GM19351 (cell line): ENCODE results near the gene EXOC3L1.
A peak's percentile ranks its signal among the peaks of the same experiment; 100 is the strongest.

Experiments used
- ATAC-seq: cut with Tn5 transposase; IDR thresholded peaks from one replicate; pipeline ENCODE4 v1.9.1; 2021; ENCODE audit warnings: mild to moderate bottlenecking, moderate library complexity; ENCODE audit not compliant: unreplicated experiment

EXOC3L1 gene

GRCh38 chr16:67199011-67199807 is 9.3 kb upstream of the EXOC3L1 start, which contains the start of gene ELMO3:
Gene ELMO3 (plus strand): TSS chr16:67199131. CDS start chr16:67199327, 196 bp downstream.
- no peak for ATAC-seq

GRCh38 chr16:67198238-67198734 is 8.3 kb upstream of the EXOC3L1 start:
- ATAC-seq: no peak

DNA sequence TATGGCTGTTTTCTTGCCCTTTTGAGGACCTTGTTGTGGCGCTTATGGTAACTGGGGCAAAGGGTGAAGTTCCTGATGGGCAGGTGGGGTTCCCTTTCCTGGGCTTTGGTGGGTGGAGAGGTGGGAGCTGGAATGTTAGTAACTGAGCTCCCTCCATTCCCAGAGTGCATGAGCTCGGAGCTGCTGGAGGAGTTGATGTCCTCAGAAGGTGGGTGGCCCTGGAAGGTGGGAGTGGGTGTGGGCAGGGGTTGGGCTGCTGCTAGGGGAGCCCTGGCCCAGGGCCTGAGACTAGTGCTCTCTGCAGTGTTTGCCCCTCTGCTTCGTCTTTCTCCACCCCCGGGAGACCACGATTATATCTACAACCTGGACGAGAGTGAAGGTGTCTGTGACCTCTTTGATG is 7.8 kb upstream of the EXOC3L1 start:
- no peak for ATAC-seq

- ATAC-seq: no peak
These were observed 6.9 kb upstream of the EXOC3L1 start for GRCh38 chr16:67196881-67197280.

DNA sequence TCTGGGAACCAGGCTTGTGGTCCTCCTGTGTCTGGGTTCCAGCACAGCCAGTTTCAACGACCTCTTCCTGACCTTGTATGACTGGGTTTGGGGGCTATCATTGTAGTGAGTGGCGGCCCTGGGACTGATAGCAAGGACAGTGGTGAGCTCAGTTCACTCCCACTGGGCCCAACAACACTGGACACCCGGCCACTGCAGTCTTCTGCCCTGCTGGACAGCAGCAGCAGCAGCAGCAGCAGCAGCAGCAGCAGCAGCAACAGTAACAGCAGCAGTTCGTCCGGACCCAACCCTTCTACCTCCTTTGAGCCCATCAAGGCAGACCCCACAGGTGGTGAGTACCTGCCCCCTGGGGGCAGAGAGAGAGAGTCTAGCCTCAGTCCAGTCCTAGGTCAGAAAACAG is 5.7 kb upstream of the EXOC3L1 start:
- ATAC-seq: no peak

GRCh38 chr16:67194260-67194659 is 4.3 kb upstream of the EXOC3L1 start:
- ATAC-seq: no peak

- no peak for ATAC-seq
These were observed 3.6 kb upstream of the EXOC3L1 start for GRCh38 chr16:67193536-67193935.

DNA sequence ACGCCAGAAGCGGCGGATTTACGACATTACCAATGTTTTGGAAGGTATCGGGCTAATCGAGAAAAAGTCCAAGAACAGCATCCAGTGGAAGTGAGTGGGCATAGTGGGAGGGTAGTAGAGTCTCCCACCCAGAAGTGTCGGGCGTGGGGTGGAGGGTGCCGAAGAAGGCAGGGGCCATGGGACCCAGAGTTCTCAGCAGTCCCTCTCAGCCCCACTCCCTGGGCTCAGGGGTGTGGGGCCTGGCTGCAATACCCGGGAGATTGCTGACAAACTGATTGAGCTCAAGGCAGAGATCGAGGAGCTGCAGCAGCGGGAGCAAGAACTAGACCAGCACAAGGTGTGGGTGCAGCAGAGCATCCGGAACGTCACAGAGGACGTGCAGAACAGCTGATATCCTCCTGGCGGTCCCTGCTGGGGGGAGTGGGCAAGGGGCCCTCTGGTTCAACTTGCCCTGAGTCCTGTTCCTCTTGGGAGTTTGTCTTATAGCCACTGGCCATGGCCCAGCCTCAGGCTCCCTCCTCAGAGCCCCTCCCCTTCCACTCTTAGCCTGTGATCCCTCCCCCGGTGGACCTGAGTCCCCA is 2.9 kb upstream of the EXOC3L1 start:
- no peak for ATAC-seq

DNA sequence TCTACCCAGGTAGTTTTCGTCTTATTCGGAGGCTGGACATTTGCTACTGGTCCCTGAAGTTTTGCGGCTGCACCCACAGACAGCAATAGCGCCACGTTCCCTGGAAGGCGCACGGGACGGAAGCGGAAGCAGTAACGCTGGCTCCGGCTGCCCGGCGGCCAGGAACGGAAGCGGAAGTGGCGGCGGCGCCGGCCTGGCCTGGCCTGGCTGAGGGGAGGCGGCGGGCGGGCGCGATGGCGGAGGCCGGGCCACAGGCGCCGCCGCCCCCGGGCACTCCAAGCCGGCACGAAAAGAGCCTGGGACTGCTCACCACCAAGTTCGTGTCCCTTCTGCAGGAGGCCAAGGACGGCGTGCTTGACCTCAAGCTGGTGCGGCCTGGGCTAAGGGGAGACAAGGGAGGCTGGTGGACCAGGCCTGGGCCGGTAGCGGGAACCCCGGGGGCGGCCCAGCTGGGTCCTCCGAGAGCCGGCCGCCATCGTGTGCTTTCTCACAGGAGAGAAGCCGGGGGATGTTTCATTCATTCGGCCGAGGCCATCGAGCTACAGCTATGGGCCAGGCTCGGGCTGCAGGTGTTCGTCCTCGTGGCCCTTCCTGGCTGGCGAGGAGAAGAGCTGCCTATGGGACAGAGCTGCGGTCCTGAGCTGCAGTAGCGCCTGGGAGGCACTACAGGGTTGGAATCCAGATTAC is 2.2 kb upstream of the EXOC3L1 start, which contains the start of gene E2F4:
TSS of gene E2F4 (plus strand) at position 161 of the 687 bp plus-strand sequence. CDS start at position 234, 73 bp downstream.
- peak; percentile 97 for ATAC-seq

GRCh38 chr16:67191411-67191994 is 1.6 kb upstream of the EXOC3L1 start:
- ATAC-seq: no peak

DNA sequence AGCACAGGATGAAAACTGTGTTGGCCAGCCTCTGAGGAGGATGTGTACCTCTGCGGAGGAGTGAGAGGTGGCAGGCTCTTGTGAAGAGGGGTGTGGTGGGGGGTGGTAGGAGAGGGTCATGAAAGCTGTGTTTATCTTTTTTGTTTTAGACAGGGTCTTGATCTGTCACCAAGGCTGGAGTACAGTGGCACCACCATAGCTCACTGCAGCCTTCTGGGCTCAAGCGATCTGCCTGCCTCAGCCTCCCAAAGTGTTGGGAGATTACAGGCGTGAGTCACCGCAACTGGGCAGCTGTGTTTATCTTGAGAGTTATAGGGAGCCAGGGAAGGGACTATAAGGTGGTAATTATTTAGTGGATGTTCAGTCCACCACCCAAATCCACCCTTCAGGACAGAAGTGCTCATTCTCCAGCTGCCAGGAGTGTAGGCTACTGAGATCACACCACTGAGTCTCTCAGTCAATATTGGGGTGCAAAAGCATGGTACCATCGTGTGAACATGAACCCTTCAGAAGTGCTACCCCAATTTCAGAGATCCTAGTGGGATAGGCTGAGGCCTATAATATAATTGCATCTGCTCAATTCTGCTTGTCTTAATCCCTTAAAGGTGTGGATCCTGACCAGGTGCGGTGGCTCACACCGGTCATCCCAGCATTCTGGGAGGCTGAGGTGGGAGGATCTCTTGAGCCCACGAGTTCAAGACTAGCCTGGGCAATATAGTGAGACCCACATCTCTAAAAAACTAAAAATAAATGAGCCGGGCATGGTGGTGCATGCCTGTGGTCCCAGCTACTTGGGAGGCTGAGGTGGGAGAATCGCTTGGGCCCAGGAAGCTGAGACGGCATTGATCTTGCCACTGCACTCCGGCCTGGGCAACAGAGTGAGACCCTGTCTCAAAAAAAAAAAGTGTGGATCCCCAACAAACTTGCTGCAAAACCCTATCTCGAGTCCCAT is 788 bp upstream of the EXOC3L1 start:
- ATAC-seq: no peak

DNA sequence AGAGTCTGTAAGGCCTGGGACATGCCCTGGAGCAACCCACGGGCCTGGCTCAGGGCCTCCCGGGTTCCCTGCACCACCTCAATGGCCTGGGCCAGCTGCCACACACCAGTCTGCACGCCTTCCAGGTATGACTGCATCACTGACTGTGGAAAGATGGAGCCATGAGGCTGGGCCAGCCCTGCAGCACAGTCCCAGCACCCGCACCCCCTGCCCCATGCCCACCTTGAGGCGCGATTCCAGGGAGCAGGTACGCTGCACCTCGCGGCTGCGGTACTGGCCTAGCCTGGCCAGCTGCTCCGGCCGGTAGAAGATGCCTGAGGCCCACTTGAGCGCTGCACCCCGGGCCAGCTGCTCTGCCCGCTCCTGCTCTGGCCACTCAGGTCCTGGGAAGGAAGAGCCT is 1.1 kb downstream of the EXOC3L1 start:
- no peak for ATAC-seq

GRCh38 chr16:67188323-67188722 is 1.6 kb downstream of the EXOC3L1 start:
- no peak for ATAC-seq

- no peak for ATAC-seq
These were observed 2.6 kb downstream of the EXOC3L1 start for GRCh38 chr16:67187175-67187890.

GRCh38 chr16:67186550-67186950 is 3.4 kb downstream of the EXOC3L1 start:
- ATAC-seq: no peak

GRCh38 chr16:67185651-67186134 is 4.2 kb downstream of the EXOC3L1 start:
- no peak for ATAC-seq

- no peak for ATAC-seq
These were observed 4.8 kb downstream of the EXOC3L1 start for GRCh38 chr16:67184995-67185650.

GRCh38 chr16:67184453-67184994 is 5.4 kb downstream of the EXOC3L1 start:
- ATAC-seq: no peak
